ENCODE results near the gene ZSWIM4. TPM values are rescaled to one million over a fixed set of nuclear protein-coding genes. Genes with fewer than 3 reads are reported as not detected.

The ZSWIM4 gene
- total RNA-seq, 6 donors from 2014 or later, result 7.3 to 22.6 (median 10.1) TPM

DNA sequence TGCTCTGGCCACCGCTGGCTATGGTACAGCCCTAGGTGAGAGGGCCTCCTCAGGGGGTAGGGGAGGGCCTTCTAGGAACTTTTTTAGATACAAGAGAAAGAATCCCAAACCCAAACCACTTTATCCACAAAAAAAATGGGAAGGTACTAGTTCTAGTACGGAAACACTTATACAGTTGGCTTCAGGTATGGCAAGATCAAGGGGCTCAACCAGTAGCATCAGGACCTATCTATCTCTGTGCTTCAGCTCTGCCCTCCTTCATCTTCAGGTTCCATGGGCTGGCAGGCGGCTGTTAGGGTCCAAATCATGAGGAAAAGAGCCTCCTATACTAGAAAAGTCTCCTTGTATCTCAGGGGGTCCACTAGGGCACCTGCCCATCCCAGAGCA is 29.2 kb upstream of the ZSWIM4 start:
- peak overlapping the region in 3 of 4 donors; percentile 66 to 79 (median 79) for H3K27ac ChIP-seq
- H3K9me3 ChIP-seq, result no peaks in the 10 kb centered on the region
- H3K4me3 ChIP-seq, result peak overlapping the region in 1 of 4 donors; percentile 93
- H3K4me1 ChIP-seq, result peaks cover 7 to 24% (median 18%) of the 10 kb centered on the region in 4 donors
- DNase-seq (no peak), ATAC-seq (ENCODE audit: low FRiP score in 2 of 2) (no peak)
- 97 to 100% methylated on average over 1 to 3 of the region's 3 CpGs for WGBS, 2 donors
- TF ChIP-seq, protein P1, sequence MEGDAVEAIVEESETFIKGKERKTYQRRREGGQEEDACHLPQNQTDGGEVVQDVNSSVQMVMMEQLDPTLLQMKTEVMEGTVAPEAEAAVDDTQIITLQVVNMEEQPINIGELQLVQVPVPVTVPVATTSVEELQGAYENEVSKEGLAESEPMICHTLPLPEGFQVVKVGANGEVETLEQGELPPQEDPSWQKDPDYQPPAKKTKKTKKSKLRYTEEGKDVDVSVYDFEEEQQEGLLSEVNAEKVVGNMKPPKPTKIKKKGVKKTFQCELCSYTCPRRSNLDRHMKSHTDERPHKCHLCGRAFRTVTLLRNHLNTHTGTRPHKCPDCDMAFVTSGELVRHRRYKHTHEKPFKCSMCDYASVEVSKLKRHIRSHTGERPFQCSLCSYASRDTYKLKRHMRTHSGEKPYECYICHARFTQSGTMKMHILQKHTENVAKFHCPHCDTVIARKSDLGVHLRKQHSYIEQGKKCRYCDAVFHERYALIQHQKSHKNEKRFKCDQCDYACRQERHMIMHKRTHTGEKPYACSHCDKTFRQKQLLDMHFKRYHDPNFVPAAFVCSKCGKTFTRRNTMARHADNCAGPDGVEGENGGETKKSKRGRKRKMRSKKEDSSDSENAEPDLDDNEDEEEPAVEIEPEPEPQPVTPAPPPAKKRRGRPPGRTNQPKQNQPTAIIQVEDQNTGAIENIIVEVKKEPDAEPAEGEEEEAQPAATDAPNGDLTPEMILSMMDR (IDR thresholded peaks at IDR 0.05), result no peak
- TF ChIP-seq EP300 (IDR thresholded peaks at IDR 0.05) (no peak), POLR2AphosphoS5 (IDR thresholded peaks at IDR 0.05) (no peak), POLR2A (IDR thresholded peaks at IDR 0.05) (no peak)
- peaks cover 6 to 57% (median 44%) of the 10 kb centered on the region in 4 donors for H3K36me3 ChIP-seq
- no peaks in the 10 kb centered on the region for H3K27me3 ChIP-seq

DNA sequence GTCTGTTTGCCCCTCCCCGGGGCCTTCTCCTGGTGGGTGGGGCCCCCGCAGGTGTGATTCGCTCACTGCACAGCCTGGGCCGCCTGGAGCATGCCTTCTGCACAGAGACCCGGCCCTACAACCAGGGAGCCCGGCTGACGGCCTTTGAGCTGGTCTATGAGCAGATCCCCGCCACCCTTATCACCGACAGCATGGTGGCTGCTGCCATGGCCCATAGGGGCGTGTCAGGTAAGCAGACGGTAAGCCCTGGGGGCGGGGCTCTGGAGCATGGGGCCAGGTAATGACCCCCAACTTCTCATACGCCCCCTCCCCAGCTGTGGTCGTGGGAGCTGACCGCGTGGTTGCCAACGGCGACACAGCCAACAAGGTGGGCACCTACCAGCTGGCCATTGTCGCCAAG is 26.7 kb upstream of the ZSWIM4 start:
- no peaks in the 10 kb centered on the region for H3K9me3 ChIP-seq
- ATAC-seq (ENCODE audit: low FRiP score in 2 of 2), result no peak
- 92 to 100% methylated on average over 8 to 12 of the region's 19 CpGs for WGBS, 2 donors

DNA sequence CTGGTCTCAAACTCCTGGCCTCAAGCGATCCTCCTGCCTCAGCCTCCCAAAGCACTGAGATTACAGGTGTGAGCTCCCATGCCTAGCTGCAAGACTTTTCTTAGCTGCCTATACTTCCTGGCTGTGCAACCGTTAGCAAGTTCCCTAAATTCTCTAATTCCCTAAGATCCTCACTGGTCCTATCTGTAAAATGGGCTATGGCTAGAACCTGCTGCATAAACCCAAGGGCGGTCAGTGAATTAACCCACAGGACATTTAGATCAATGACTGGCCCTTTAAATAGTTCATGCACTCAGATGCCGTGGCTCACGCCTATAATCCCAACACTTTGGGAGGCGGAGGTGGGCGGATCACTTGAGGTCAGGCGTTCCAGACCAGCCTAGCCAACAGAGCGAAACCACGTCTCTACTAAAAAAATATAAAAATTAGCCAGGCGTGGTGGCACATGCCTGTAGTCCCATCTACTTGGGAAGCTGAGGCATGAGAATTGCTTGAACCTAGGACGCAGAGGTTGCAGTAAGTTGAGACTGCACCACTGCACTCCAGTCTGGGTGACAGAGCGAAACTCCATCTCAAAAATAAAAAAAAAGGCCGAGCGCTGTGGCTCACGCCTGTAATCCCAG is 25.1 kb upstream of the ZSWIM4 start:
- Histone ChIP-seq H3K36me3 (peaks cover 9 to 46% (median 35%) of the 10 kb centered on the region in 4 donors), H3K27me3 (no peaks in the 10 kb centered on the region), H3K4me3 (no peak overlapping the region), H3K4me1 (peaks cover 7 to 25% (median 14%) of the 10 kb centered on the region in 4 donors), H3K9me3 (no peaks in the 10 kb centered on the region), H3K27ac (no peak overlapping the region)
- 93 to 95% methylated on average over 16 of the region's 16 CpGs for WGBS, 2 donors
- ATAC-seq (ENCODE audit: low FRiP score in 2 of 2) (no peak), DNase-seq (no peak)
- TF ChIP-seq, protein P1 (IDR thresholded peaks at IDR 0.05), result no peak
- no peak for TF ChIP-seq EP300 (IDR thresholded peaks at IDR 0.05)
- no peak for TF ChIP-seq POLR2AphosphoS5 (IDR thresholded peaks at IDR 0.05)
- no peak for TF ChIP-seq POLR2A (IDR thresholded peaks at IDR 0.05)

More for the DNA sequence above, 26.7 kb upstream of the ZSWIM4 start:
- Histone ChIP-seq H3K27ac (no peak overlapping the region), H3K4me1 (peaks cover 7 to 24% (median 16%) of the 10 kb centered on the region in 4 donors), H3K36me3 (peaks cover 9 to 46% (median 36%) of the 10 kb centered on the region in 4 donors), H3K27me3 (no peaks in the 10 kb centered on the region), H3K4me3 (no peak overlapping the region)
- no peak for DNase-seq
- TF ChIP-seq, protein P1 (IDR thresholded peaks at IDR 0.05), result no peak

DNA sequence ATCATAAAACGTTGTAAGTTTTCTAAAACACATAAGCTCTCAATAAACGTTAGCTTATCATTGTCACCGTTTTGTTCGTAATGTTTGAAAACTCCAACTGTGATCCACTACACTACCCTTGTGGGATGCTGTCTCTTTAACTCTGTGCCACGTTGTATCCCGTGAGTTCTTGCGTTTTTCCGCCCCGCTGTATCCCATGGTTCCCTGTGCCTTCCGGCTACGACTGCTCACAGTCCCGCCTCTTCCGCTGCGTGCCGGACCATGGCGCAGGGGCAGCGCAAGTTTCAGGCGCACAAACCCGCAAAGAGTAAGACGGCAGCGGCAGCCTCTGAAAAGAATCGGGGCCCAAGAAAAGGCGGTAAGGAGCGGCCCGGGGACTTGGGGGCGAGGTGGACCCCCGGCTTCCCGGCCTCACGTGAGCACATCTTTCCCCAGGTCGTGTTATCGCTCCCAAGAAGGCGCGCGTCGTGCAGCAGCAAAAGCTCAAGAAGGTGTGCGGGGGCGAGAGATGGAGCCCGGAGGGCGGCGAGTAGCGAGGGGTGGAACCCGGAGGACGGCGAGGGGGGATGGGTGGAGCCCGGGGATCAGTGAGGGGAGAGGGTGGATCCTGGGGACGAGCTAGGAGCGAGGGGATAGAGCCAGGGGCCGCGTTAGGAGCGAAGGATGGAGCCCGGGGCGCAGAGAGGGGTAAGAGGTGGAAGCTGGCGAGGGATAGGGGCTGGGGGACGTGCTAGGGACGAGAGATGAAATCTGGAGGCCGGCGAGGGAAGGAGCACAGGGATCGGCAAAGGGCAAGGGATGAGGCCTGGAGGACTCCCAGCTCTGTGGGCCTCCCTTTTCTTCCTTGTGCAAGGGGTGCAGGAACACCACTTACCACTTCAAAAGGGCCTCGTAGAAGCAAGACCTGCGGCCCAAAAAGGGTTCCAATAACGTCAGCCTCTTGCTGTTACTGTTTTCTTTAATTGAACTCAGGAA is 20.7 kb upstream of the ZSWIM4 start, which contains the start of gene C19orf53:
C19orf53 (plus strand) TSS at position 240 of the 975 bp plus-strand sequence; CDS start at position 262, 22 bp downstream.
- H3K27me3 ChIP-seq, result no peaks in the 10 kb centered on the region
- peak; percentile 98 to 99 for ATAC-seq (ENCODE audit: low FRiP score in 2 of 2)
- no peaks in the 10 kb centered on the region for H3K9me3 ChIP-seq
- peak within 1 kb of the TSS; percentile 86 to 96 (median 91) for H3K4me3 ChIP-seq
- 0 to 1% methylated on average over 53 to 61 of the region's 61 CpGs for WGBS, 2 donors
- H3K36me3 ChIP-seq, result peaks cover 9 to 64% (median 44%) of the 10 kb centered on the region in 4 donors
- DNase-seq, result peak; percentile 93
- H3K4me1 ChIP-seq, result peaks cover 11 to 26% (median 14%) of the 10 kb centered on the region in 4 donors
- peak within 1 kb of the TSS; percentile 85 to 92 (median 90) for H3K27ac ChIP-seq
- TF ChIP-seq EP300 (IDR thresholded peaks at IDR 0.05) (peak in 1 of 4 donors; percentile 88), POLR2A (IDR thresholded peaks at IDR 0.05) (peak; percentile 23 to 92 (median 72)), POLR2AphosphoS5 (IDR thresholded peaks at IDR 0.05) (peak; percentile 97 to 98)
- TF ChIP-seq, protein P1 (IDR thresholded peaks at IDR 0.05), result peak in 1 of 6 experiments; percentile 27

All from upper lobe of left lung (tissue), 6 donors.